GM04504 (cell line): Measurements from ENCODE around the gene EFNA3.

Experiments
- DNase-seq: peaks from one replicate; pipeline ENCODE4 v3.0.0-alpha.2; 2012; ENCODE audit warnings: low read depth

The EFNA3 gene

GRCh38 chr1:155048449-155049334 is 29.9 kb upstream of the EFNA3 start:
- DNase-seq, result no peak

DNA sequence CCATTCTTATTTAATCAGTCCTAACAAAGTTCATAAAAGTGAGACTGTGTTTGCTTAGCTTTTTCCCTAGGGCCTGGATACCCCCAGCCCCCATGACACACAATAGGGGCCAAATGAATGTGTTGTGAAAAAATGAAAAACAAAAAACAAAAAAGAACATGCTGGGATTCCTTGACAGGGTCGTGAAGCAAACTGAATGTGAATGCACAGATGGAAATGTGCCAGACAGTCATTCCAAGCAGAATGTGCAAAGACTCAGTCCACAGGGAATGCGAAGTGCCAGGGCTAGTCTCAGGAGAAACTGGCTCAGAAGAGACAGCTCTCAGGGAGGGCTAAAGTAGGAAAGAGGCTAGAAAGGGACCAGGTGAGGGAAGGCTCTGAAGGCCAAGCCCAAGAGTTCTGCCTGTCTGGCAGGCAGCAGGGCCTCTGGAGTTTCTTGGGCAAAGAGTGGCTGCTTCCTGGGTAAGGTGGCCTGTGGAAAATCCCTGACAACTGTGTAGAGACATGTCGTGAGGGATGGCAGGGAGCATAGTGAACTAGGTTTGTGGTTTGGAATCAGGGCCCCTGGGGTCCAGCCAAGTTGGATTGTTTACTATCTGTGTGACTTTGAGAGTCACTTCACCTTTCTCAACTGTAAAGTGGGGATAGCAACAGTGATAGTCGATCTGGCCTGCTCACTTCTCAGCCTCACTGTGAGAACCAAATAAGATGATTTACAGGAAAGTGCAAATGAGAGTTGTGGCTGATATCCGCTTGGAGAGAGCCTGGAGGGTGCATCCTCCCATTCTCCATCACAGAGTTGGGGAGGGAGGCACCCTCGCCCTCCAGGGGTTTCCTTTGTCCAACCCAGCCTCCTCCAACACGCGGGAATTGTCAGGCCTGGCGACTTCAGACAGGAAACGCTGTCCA is 28.7 kb upstream of the EFNA3 start:
- DNase-seq, result no peak

GRCh38 chr1:155050560-155051341 is 27.9 kb upstream of the EFNA3 start, which contains the start of gene ADAM15:
TSS of gene ADAM15 (plus strand) at chr1:155051316. CDS start at chr1:155051387, 71 bp downstream.
- no peak for DNase-seq

- DNase-seq, result no peak
Observed at GRCh38 chr1:155051342-155051776, 27.3 kb upstream of the EFNA3 start.

DNA sequence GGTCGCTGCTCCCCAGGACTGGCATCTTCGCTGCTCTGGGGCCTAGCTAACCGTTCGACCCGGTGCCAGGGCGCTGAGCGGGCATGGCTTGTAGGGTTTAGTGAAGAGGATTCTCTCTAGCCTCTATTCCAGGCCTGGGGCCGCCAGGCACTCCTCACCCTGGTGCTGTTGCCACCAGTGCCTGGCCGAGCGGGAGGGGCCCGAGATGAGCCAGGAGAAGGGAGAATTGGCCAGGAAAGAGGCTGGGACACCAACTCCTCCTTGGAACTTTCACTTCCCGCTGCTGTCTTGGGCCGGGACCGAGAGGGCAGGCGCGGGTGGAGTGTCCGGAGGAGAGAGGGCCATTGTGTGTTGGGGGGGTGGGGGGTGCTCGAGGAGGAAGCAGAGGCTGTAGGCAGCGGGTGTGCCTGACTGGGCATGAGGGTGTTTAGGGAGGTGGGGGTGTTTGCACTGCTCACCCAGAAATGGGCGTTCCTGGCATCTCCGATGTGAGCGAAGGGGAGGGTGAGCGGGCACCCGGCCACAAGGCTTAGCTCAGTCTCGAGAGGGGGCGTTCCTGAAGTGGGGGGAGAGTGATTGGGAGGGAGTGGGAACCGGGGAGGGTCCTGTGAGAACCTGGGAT is 26.7 kb upstream of the EFNA3 start:
- no peak for DNase-seq

GRCh38 chr1:155052439-155053395 is 25.9 kb upstream of the EFNA3 start:
- DNase-seq, result no peak

GRCh38 chr1:155053531-155054105 is 25.0 kb upstream of the EFNA3 start:
- no peak for DNase-seq

GRCh38 chr1:155057104-155057503 is 21.5 kb upstream of the EFNA3 start:
- DNase-seq, result no peak

- DNase-seq, result no peak
Observed at GRCh38 chr1:155057788-155058211, 20.8 kb upstream of the EFNA3 start.

DNA sequence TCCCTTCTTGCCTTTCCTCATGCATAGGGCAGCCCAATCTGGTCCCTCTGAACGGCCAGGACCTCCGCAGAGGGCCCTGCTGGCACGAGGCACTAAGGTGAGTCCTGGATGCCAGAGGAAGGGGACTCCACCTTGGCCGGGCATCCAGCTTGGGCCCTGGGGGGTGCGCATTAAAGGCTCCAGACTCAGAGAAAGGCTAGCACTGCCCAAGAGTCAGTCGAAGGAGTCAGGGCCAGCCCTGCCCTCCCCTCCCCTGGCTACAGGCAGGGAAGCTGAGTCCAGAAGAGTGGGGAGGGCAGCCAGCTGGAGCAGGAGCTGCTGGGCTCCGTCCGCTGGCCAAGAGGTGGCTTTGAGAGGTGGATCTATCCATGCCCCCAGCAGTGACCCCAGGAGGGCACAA is 17.9 kb upstream of the EFNA3 start:
- DNase-seq, result no peak

- DNase-seq, result peak; percentile 34
Observed at GRCh38 chr1:155061381-155062150, 17.1 kb upstream of the EFNA3 start.

GRCh38 chr1:155062151-155062686 is 16.4 kb upstream of the EFNA3 start:
- no peak for DNase-seq

GRCh38 chr1:155062702-155063411 is 15.8 kb upstream of the EFNA3 start:
- DNase-seq, result no peak

GRCh38 chr1:155063550-155064110 is 15.0 kb upstream of the EFNA3 start, which contains the start of gene EFNA4:
TSS of gene EFNA4 (plus strand) at chr1:155063740. CDS start at chr1:155063824, 84 bp downstream.
- DNase-seq, result peak; percentile 53

- DNase-seq, result no peak
Observed at GRCh38 chr1:155064111-155064831, 14.4 kb upstream of the EFNA3 start.

GRCh38 chr1:155064832-155065429 is 13.7 kb upstream of the EFNA3 start:
- DNase-seq, result no peak

DNA sequence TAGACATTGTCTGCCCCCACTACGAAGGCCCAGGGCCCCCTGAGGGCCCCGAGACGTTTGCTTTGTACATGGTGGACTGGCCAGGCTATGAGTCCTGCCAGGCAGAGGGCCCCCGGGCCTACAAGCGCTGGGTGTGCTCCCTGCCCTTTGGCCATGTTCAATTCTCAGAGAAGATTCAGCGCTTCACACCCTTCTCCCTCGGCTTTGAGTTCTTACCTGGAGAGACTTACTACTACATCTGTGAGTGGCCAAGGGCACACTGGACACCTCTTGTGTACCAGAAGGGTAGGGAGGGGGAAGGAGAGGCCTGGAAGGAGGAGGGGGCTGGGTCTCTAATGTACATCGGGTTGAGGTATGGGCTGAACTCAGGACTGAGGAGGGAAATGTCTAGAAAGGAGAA is 11.9 kb upstream of the EFNA3 start:
- no peak for DNase-seq
